NCI-H1436 treated with DMSO at 0.1 percent for 48 hours (cell line): ENCODE data around the gene DIS3L2.

Source experiments
- DNase-seq: peaks from one replicate; lab custom pipeline; 2025; lab: John Stamatoyannopoulos, UW

DIS3L2 gene

DNA sequence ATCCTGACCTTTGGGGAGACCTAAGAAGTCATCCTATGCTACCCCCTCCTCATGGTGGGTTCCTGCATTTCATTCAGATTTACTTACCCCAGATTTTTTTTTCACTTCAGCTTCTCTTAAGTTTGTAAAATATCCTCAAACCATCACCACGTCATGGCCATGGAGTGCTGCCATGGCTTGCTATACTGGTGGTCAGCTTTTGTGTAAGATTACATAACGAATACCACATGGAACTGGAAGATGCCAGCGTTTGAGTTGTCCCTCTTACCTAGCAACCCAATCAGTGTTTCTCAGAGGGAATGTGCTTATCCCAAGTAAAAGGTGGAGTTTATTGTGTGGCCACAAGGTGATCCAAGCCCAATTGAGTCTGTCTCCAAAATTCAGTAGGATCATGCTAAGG lies 268.4 kb downstream of the DIS3L2 start:
- DNase-seq, result no peak

- DNase-seq, result no peak
Observed at GRCh38 chr2:232230560-232230959, 269.0 kb downstream of the DIS3L2 start.

DNA sequence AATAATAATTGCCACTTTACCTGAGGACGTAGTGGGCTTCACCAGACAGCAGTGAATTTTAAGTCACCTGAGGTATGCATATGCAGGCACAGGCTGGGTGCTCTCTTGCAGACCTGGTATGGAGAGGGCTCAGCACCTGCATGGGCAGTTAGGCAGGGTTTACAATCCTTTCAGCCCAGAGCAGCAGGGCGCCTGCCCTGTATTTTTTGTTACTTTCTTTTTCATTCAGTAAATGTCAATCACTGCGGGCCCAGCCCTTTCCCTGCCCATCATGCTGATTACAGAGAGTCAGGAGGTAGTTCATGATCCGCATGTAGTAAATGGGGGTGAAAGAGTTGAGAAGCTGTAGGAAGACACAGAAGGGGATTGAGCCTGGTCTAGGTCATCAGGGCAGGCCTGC lies 270.0 kb downstream of the DIS3L2 start:
- DNase-seq, result no peak

DNA sequence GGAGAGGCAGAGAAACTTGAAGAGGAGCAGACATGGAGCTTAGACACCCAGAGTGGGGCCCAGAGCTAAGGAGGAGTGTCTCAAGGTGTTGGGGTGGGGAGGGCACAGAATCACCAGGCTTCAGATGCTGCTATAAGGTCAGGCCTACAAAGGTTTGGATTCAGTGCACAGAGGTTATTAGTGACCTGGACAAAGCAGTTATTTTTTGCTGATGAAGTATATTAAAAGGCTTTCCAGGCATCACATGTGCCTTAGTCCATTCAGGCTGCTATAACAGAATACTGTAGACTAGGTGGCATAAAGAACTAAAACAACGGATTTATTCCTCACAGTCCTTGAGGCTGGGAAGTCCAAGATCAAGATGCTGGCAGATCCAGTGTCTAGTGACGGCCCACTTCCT lies 271.4 kb downstream of the DIS3L2 start:
- DNase-seq, result no peak

GRCh38 chr2:232234922-232235615 lies 273.6 kb downstream of the DIS3L2 start:
- no peak for DNase-seq

- no peak for DNase-seq
Observed at GRCh38 chr2:232235716-232236115, 274.2 kb downstream of the DIS3L2 start.

GRCh38 chr2:232236200-232236599 lies 274.7 kb downstream of the DIS3L2 start:
- no peak for DNase-seq

DNA sequence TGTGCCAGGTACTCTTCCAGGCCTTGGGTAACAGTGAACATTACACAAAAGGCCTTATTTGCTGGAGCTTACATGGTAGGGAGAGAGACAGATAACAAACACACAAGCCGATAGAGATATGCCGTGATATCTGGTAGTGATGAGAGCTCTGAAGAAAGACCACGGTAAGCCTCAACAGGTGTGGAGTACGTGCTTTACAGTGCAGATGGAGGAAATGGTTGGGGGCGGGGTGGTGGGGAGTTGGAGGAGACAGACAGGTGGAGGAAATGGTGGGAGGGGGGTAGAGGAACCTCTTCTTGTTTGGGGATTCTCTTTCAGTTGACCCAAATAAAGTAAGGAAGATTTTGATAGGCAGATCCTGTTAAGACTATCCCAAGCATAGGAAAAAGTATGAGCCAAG lies 276.0 kb downstream of the DIS3L2 start:
- no peak for DNase-seq

DNA sequence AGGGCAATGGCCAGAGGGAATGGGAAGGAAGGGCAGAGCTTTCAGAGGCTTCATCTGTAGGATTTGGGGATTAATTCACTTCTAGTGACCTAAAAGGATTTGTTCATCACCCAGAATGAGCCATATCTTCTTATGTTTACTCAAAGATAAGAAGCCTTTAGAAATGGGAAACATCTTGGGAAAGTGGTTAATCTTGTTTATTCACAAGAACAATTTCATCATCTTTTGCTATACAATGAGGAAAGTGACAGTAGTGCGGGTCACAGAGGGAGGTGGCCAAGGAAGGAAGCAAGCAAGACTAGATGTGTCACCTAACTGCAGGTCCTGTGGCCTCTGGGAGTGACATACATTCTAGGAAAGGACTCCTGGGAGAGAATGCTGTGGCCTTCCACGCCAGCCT lies 276.6 kb downstream of the DIS3L2 start:
- no peak for DNase-seq

- DNase-seq, result no peak
Observed at GRCh38 chr2:232238596-232238995, 277.1 kb downstream of the DIS3L2 start.

GRCh38 chr2:232239951-232240681 lies 278.6 kb downstream of the DIS3L2 start:
- no peak for DNase-seq

DNA sequence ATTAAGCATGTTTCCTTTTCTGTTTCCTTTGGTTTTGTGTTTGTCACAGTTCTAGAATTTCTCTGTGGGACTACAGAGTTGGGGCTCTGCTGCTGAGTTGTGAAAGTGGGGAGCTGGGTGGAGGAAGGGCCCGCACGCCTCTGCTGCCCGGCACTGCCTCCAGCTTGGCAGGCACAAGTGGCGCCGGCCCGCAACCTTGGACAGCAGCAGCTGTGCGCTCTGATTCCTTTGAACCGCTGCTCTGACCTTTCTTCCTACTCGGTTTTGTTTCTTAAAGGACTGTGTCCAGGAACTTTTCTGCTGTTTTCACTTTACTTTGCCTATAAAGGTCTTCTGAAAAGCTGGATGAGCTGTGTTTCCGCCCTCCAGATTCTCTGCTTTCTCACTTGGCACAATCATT lies 279.4 kb downstream of the DIS3L2 start:
- no peak for DNase-seq

DNA sequence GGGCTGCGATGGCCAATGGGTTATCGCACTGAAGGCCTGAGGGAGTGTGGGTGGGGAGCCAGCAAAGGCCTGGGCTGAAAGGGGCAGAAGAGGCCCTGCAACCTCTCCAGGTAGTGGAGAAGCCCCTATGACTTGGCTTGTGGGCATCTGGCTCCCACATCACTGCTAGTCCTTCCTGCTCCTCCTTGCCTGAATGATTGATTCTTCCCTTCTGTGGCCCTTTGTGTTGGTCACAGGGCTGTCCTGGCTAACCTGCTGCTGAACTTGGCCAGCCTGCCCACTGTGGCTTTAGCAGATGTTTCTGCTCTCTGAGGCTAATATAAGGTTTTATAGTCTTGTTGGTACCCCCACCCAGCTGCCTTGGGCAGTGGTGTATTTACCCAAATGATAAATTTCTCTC lies 280.8 kb downstream of the DIS3L2 start:
- DNase-seq, result no peak

- DNase-seq, result no peak
Observed at GRCh38 chr2:232245111-232245510, 283.6 kb downstream of the DIS3L2 start.

GRCh38 chr2:232246245-232246644 lies 284.7 kb downstream of the DIS3L2 start:
- no peak for DNase-seq

DNA sequence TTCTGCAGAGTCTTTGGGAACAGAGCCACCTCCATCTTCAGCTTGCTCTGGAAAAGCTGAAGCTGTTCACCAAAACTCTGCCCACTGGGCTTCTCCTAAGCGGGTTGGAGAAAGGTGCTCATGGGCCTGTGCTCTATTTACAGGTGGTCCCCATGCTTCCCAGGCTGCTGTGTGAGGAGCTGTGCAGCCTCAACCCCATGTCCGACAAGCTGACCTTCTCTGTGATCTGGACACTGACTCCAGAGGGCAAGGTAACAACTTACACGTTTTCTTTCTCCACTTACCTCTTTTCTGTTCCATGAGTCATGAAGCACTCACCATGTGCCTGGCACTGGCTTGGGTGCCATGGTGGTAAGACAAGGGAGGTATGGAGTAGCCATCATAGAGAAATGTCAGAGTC lies 287.6 kb downstream of the DIS3L2 start:
- no peak for DNase-seq

GRCh38 chr2:232250246-232251175 lies 289.0 kb downstream of the DIS3L2 start:
- DNase-seq, result no peak

DNA sequence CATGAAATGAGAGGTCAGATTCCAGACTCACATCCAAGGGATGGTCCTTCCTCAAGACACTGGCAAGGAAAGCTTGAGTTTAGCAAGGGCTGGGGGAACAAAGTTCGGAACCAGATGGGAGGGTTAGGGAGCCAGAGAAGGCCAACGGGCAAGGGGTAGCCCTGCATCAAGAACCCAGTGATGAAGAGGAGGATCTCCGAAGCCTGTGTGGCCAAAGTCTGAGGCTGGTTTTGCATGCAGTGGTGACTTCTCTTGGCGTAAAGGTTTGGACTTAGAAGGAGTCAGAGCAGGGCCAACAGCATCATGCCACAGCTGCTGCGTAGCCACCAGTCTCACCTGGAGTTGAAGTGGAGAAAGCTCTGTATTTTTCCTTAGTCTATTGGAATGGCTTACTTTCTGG lies 293.5 kb downstream of the DIS3L2 start:
- DNase-seq, result no peak

- DNase-seq, result no peak
Observed at GRCh38 chr2:232260075-232260474, 298.6 kb downstream of the DIS3L2 start.

DNA sequence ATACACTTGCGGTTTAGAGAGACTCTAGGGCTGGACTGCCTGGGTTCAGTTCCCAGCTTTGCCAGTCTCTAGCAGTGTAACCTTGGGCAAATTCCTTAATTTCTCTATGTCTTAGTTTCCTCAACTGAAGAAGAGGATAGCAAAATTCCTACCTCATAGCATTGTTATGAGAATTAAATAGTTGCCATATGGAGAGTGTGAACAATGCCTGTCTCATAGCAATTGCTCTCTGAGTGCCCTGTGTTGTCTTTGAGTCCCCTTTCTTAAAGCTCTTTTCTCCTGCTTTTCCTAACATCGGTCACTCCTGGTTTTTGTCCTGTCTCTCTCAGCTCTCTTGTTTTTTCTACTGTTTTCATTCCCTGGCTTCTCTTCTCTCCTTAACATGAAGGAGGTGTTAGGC lies 300.3 kb downstream of the DIS3L2 start:
- DNase-seq, result no peak

DNA sequence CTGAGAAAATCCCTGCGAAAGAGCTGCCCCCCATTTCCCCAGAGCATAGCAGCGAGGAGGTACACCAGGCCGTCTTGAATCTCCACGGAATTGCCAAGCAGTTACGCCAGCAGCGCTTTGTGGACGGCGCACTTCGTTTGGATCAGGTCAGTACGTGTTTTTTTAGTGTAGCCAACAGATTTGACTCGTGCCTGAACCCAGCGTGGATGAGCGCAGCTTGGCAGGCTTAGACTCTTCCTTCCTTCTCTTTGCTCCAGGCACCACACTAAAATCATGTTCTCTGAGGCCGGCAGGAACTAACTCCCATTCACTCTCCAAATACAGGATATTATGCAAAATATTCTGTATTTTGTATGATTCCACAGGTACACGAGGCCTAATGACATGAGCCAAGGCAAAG lies 301.8 kb downstream of the DIS3L2 start:
- no peak for DNase-seq

DNA sequence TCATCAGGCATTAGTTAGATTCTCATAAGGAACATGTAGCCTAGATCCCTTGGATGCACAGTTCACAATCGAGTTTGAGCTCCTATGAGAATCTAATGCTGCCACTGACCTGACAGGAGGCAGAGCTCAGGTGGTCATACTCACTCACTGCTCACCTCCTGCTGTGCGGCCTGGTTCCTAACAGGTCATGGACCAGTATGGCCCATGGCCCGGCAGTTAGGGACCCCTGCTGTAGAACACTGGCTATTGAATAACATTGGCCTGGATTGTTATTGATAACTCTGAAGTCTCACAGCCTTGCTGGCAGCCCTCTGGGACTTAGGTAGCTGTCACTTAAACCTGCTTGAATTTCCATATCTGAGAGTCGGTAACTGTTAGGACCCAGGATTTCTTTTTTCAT lies 302.6 kb downstream of the DIS3L2 start:
- no peak for DNase-seq

DNA sequence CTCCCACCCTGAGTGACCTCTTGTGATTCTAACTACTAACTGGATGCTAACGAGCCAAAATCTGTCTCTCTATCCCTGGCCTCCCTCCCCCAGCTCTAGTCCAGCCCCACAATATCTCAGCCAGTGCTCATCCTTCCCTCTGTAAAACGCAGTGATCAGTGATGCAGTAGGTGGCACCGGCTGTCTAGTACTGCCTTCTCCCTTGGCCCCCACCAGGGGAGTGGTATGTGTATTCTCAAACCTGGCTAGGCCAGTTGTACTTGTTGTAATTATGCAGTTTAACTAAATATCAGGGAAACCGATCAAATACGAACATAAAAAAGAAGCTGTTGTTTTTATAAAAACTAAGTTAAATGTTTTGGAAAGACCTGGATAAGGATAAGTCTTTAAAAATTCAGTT lies 303.8 kb downstream of the DIS3L2 start:
- no peak for DNase-seq
